ENCODE results near the gene HBB. TPM values are rescaled to one million over a fixed set of nuclear protein-coding genes. Genes with fewer than 3 reads are reported as not detected.

Gene HBB
- polyA plus RNA-seq, 3 donors: 3.0 to 298 (median 278) TPM

DNA sequence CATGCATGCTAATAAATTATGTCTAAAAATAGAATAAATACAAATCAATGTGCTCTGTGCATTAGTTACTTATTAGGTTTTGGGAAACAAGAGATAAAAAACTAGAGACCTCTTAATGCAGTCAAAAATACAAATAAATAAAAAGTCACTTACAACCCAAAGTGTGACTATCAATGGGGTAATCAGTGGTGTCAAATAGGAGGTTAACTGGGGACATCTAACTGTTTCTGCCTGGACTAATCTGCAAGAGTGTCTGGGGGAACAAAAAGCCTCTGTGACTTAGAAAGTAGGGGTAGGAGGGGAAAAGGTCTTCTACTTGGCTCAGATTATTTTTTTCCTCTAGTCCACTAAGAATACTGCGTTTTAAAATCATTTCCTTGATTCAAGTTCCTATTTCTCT, 810 bp upstream of the HBB start:
- Histone ChIP-seq H3K4me3 (replicated peaks in 1 of 3; ENCODE audit: low read depth in 2 of 3, low read length in 3 of 3) (no peak overlapping the region), H2AFZ (ENCODE audit: insufficient read depth, low read depth, low read length, poor library complexity, severe bottlenecking) (no peak overlapping the region), H3K9me3 (replicated peaks in 1 of 2; ENCODE audit: control insufficient read depth in 1 of 2, insufficient read depth in 1 of 2, low read length in 2 of 2) (no peaks in the 10 kb centered on the region), H3K27me3 (ENCODE audit: control insufficient read depth in 2 of 2, insufficient read depth in 2 of 2, low read length in 2 of 2) (no peaks in the 10 kb centered on the region), H3K79me2 (ENCODE audit: insufficient read depth, low read length) (no peaks in the 10 kb centered on the region), H3K36me3 (replicated peaks in 1 of 2; ENCODE audit: control insufficient read depth in 1 of 2, insufficient read depth in 2 of 2, low read length in 2 of 2) (no peaks in the 10 kb centered on the region), H4K20me1 (ENCODE audit: insufficient read depth, low read length) (no peaks in the 10 kb centered on the region), H3K4me2 (replicated peaks; ENCODE audit: extremely low read depth, low read length, poor library complexity, severe bottlenecking) (no peak overlapping the region), H3K9ac (ENCODE audit: insufficient read depth, low read length, poor library complexity, severe bottlenecking) (no peak overlapping the region), H3K4me1 (ENCODE audit: control insufficient read depth in 1 of 2, insufficient read depth in 2 of 2, low read length in 2 of 2) (no peaks in the 10 kb centered on the region), H3K27ac (ENCODE audit: low read depth in 1 of 2, low read length in 2 of 2) (no peak overlapping the region)
- no peak for TF ChIP-seq CTCF (IDR thresholded peaks at IDR 0.05)
- H3K27ac Mint-ChIP-seq: no peak overlapping the region
- peaks cover 0 to 1% (median 0%) of the 10 kb centered on the region in 7 donors for H3K9me3 Mint-ChIP-seq
- no CpG with 5 or more reads among the region's 1 CpG for WGBS (ENCODE audit: insufficient coverage)
- no peaks in the 10 kb centered on the region for H3K4me1 Mint-ChIP-seq
- H3K4me3 Mint-ChIP-seq: no peak overlapping the region
- intact Hi-C loops (cut with micrococcal nuclease): no loop called here
- no peaks in the 10 kb centered on the region for H3K36me3 Mint-ChIP-seq
- no peaks in the 10 kb centered on the region for H3K27me3 Mint-ChIP-seq (ENCODE audit: low read depth in 3 of 3)
- no peak for DNase-seq

DNA sequence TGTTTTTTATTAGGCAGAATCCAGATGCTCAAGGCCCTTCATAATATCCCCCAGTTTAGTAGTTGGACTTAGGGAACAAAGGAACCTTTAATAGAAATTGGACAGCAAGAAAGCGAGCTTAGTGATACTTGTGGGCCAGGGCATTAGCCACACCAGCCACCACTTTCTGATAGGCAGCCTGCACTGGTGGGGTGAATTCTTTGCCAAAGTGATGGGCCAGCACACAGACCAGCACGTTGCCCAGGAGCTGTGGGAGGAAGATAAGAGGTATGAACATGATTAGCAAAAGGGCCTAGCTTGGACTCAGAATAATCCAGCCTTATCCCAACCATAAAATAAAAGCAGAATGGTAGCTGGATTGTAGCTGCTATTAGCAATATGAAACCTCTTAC, 1.4 kb downstream of the HBB start:
- Mint-ChIP-seq H3K27ac (no peak overlapping the region), H3K9me3 (peaks cover 3 to 12% (median 7%) of the 10 kb centered on the region in 7 donors), H3K4me3 (no peak overlapping the region), H3K27me3 (ENCODE audit: low read depth in 3 of 3) (peaks cover 0 to 2% (median 0%) of the 10 kb centered on the region in 3 donors), H3K36me3 (no peaks in the 10 kb centered on the region), H3K4me1 (no peaks in the 10 kb centered on the region)
- Histone ChIP-seq H3K27ac (ENCODE audit: low read depth in 1 of 2, low read length in 2 of 2) (no peak overlapping the region), H3K4me2 (replicated peaks; ENCODE audit: extremely low read depth, low read length, poor library complexity, severe bottlenecking) (no peak overlapping the region), H3K36me3 (replicated peaks in 1 of 2; ENCODE audit: control insufficient read depth in 1 of 2, insufficient read depth in 2 of 2, low read length in 2 of 2) (no peaks in the 10 kb centered on the region), H3K9me3 (replicated peaks in 1 of 2; ENCODE audit: control insufficient read depth in 1 of 2, insufficient read depth in 1 of 2, low read length in 2 of 2) (no peaks in the 10 kb centered on the region), H3K9ac (ENCODE audit: insufficient read depth, low read length, poor library complexity, severe bottlenecking) (no peak overlapping the region), H4K20me1 (ENCODE audit: insufficient read depth, low read length) (no peaks in the 10 kb centered on the region), H3K4me1 (ENCODE audit: control insufficient read depth in 1 of 2, insufficient read depth in 2 of 2, low read length in 2 of 2) (no peaks in the 10 kb centered on the region), H2AFZ (ENCODE audit: insufficient read depth, low read depth, low read length, poor library complexity, severe bottlenecking) (no peak overlapping the region), H3K79me2 (ENCODE audit: insufficient read depth, low read length) (no peaks in the 10 kb centered on the region), H3K4me3 (replicated peaks in 1 of 3; ENCODE audit: low read depth in 2 of 3, low read length in 3 of 3) (no peak overlapping the region), H3K27me3 (ENCODE audit: control insufficient read depth in 2 of 2, insufficient read depth in 2 of 2, low read length in 2 of 2) (no peaks in the 10 kb centered on the region)
- no peak for TF ChIP-seq CTCF (IDR thresholded peaks at IDR 0.05)
- no peak for DNase-seq
- no CpG with 5 or more reads among the region's 2 CpGs for WGBS (ENCODE audit: insufficient coverage)
- intact Hi-C loops (cut with micrococcal nuclease): no loop called here
